ENCODE results near the gene MPRIP. TPM values are rescaled to one million over a fixed set of nuclear protein-coding genes. Genes with fewer than 3 reads are reported as not detected.

The MPRIP gene
- total RNA-seq, 2 experiments from 2014 or later: 132 to 135 TPM

DNA sequence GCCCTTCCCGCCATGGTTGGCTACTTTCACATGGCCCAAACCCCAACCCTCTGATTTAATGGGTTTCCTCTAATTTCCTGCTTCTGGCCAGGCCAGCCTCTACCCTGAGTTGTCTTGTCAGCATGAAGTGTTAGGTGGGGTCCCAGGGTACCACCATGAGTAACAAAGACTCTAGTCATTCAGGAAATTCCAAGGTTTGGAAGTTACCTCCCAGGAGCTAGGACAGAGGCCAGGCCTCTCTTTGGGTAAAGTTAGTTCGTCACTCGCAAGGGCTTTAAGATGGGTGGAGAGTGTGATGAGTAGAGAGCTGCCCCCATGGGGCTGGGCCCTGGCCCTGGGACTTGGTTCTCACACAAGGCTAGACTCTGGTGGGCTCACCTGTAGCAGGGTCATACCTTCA lies 109.3 kb downstream of the MPRIP start:
- Mint-ChIP-seq H3K9me3 (no peaks in the 10 kb centered on the region), H3K36me3 (ENCODE audit: low read depth) (peaks cover 20% of the 10 kb centered on the region), H3K4me3 (no peak overlapping the region), H3K4me1 (ENCODE audit: low read depth) (peaks cover 25% of the 10 kb centered on the region), H3K27ac (peak overlapping the region; percentile 44), H3K27me3 (no peaks in the 10 kb centered on the region)
- CTCF ChIA-PET: no interaction called here
- no peak for TF ChIP-seq CTCF (IDR thresholded peaks at IDR 0.05)
- POLR2A ChIA-PET: interaction anchor here (1.1 kb wide), 1 partner anchor 85 kb away, joined by 3 read pairs; no protein-coding TSS in a partner anchor
- intact Hi-C loops (cut with micrococcal nuclease): no loop called here
- no peak for DNase-seq
- peak; percentile 21 for ATAC-seq

DNA sequence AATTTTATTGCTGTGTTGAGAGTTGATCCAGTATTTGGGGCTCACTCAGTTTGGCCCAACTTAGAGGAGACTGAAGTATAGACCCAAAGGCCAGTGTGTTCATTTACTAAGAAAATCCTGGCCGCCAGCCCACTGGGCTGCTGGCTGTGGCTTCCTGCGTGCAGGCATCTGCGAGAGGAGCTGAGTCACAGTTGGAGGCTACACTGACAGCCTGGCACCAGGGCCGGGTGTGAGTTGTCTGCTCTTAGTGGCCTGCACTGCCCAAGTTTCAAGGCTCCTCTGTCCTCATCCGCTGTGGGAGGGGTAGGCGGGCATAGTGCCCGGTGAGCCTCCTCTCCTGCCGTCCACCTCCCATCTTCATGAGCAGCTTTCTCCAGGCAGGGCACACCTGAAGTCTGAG lies 109.7 kb downstream of the MPRIP start:
- no peak for TF ChIP-seq CTCF (IDR thresholded peaks at IDR 0.05)
- ChIA-PET POLR2A (interaction anchor here (1.1 kb wide), 1 partner anchor 86 kb away, joined by 3 read pairs; no protein-coding TSS in a partner anchor), CTCF (interaction anchor here (1.5 kb wide), 1 partner anchor 10 kb away, joined by 4 read pairs; no protein-coding TSS in a partner anchor)
- DNase-seq (peak; percentile 24), ATAC-seq (peak; percentile 58)
- Mint-ChIP-seq H3K27me3 (no peaks in the 10 kb centered on the region), H3K4me3 (no peak overlapping the region), H3K9me3 (no peaks in the 10 kb centered on the region), H3K27ac (peak overlapping the region; percentile 44), H3K4me1 (ENCODE audit: low read depth) (peaks cover 25% of the 10 kb centered on the region), H3K36me3 (ENCODE audit: low read depth) (peaks cover 20% of the 10 kb centered on the region)
- intact Hi-C loops (cut with micrococcal nuclease): no loop called here

- peak overlapping the region; percentile 9 for H3K27ac Mint-ChIP-seq
- H3K27me3 Mint-ChIP-seq: no peaks in the 10 kb centered on the region
- no peak for DNase-seq
- CTCF ChIA-PET: interaction anchor here (1.1 to 1.5 kb wide), 2 partner anchors 11 to 184 kb away, joined by 3 to 4 read pairs; no protein-coding TSS in a partner anchor
- no peaks in the 10 kb centered on the region for H3K9me3 Mint-ChIP-seq
- TF ChIP-seq CTCF (IDR thresholded peaks at IDR 0.05): no peak
- H3K36me3 Mint-ChIP-seq (ENCODE audit: low read depth): peaks cover 20% of the 10 kb centered on the region
- peaks cover 25% of the 10 kb centered on the region for H3K4me1 Mint-ChIP-seq (ENCODE audit: low read depth)
- H3K4me3 Mint-ChIP-seq: no peak overlapping the region
- POLR2A ChIA-PET: interaction anchor here (1.1 kb wide), 1 partner anchor 86 kb away, joined by 3 read pairs; no protein-coding TSS in a partner anchor
- intact Hi-C loops (cut with micrococcal nuclease): no loop called here
- no peak for ATAC-seq
Observed at GRCh38 chr17:17152385-17152784, 110.1 kb downstream of the MPRIP start.

DNA sequence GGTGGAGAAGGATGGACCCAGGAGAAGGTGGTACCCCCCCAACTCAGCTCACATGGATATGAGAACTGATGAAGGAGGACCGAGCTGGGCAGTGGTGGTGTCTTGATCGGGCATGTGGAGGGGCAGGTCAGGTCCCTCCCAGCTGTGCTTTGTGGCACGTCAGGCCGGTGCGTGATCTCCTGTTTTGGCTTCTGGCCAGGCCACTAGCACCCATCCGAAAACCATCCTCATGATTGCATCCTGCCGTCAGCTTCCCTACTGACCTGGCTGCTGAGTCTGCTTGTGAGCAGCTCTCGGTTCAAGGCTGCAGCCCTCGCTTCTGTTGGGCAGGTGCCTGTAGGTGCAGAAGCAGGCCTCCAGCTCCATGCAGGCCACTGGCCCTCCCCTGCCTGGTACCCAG lies 110.8 kb downstream of the MPRIP start:
- TF ChIP-seq CTCF (IDR thresholded peaks at IDR 0.05): no peak
- Mint-ChIP-seq H3K36me3 (ENCODE audit: low read depth) (peaks cover 20% of the 10 kb centered on the region), H3K27me3 (no peaks in the 10 kb centered on the region), H3K4me3 (no peak overlapping the region), H3K27ac (peak overlapping the region; percentile 40), H3K9me3 (no peaks in the 10 kb centered on the region), H3K4me1 (ENCODE audit: low read depth) (peaks cover 25% of the 10 kb centered on the region)
- ChIA-PET CTCF (interaction anchor here (1.1 to 1.5 kb wide), 2 partner anchors 11 to 185 kb away, joined by 3 to 4 read pairs; no protein-coding TSS in a partner anchor), POLR2A (no interaction called here)
- DNase-seq (no peak), ATAC-seq (no peak)
- intact Hi-C loops (cut with micrococcal nuclease): no loop called here

DNA sequence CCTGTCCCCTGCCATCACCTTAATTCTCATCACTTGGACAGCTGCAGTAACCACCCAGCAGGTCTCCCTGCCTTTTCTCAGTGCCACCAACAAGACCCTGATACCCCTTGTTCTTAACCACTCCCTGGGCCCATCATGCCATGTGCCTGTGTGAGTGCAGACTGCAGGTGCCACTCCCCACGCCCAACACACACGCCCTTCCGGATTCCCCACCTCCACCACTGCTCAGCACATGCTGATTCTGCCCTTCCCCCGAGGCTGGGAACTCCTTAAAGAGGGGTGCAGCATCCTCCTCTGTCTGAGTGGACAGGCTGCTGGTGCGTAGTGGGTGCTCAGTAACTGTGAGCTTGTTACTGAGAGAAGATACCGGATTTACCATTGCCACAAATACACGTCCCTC lies 111.5 kb downstream of the MPRIP start:
- ChIA-PET POLR2A (no interaction called here), CTCF (interaction anchor here (0.9 kb wide), 1 partner anchor 12 kb away, joined by 3 read pairs; no protein-coding TSS in a partner anchor)
- Mint-ChIP-seq H3K36me3 (ENCODE audit: low read depth) (peaks cover 20% of the 10 kb centered on the region), H3K27ac (no peak overlapping the region), H3K27me3 (no peaks in the 10 kb centered on the region), H3K9me3 (no peaks in the 10 kb centered on the region), H3K4me1 (ENCODE audit: low read depth) (peaks cover 25% of the 10 kb centered on the region), H3K4me3 (no peak overlapping the region)
- TF ChIP-seq CTCF (IDR thresholded peaks at IDR 0.05): no peak
- ATAC-seq (no peak), DNase-seq (no peak)
- intact Hi-C loops (cut with micrococcal nuclease): no loop called here

Measured in activated CD8-positive, alpha-beta T cell treated with anti-CD3 and anti-CD28 coated beads for 36 hours (primary cell).